ENCODE results near the gene SCYL2.

DNA sequence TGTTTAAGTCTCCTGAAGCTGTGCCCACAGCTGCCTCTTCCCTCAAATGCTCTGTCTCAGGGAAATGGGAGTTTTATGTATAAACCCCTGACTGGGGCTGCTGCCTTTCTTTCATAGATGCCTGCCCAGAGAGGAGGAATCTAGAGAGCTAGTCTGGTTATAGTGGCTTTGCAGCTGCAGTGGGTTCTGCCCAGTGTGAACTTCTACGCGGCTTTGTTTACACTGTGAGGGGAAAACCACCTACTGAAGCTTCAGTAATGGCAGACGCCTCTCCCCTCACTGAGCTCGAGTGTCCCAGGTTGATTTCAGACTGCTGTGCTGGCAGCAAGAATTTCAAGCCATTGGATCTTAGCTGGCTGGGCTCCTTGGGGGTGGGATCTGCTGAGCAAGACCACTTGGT, 36.9 kb downstream of the SCYL2 start:
- TF ChIP-seq EZH2 (IDR thresholded peaks at IDR 0.05; ENCODE audit: insufficient read depth, low read length): no peak
- TF ChIP-seq CTCF (IDR thresholded peaks at IDR 0.05; ENCODE audit: insufficient read depth, low read depth, low read length): no peak

Measured in astrocyte (in vitro differentiated cells and primary cell).